Coronary artery (tissue), 2 donors: Measurements from ENCODE around the gene GRPEL1.

Experiments
- DNase-seq: peaks from one replicate; pipeline ENCODE4 v3.0.0-alpha.2; 2017; ENCODE audit warnings: low spot score
- H3K27ac ChIP-seq, 2 donors: fragments of 200-600 bp; sonication (generic); one replicate each; pipeline ENCODE4 v1.5.1; 2016 to 2019
- H3K4me3 ChIP-seq: fragments of 200-600 bp; sonication (generic); 2 replicates; pipeline ENCODE4 v1.5.1; 2016; ENCODE audit warnings: mild to moderate bottlenecking, moderate library complexity
- TF ChIP-seq, protein P1 (sequence below): fragments of 200-600 bp; sonication (generic); IDR thresholded peaks from one replicate; pipeline ENCODE4 v1.5.1; 2019; ENCODE audit warnings: antibody characterized with exemption

The GRPEL1 gene

DNA sequence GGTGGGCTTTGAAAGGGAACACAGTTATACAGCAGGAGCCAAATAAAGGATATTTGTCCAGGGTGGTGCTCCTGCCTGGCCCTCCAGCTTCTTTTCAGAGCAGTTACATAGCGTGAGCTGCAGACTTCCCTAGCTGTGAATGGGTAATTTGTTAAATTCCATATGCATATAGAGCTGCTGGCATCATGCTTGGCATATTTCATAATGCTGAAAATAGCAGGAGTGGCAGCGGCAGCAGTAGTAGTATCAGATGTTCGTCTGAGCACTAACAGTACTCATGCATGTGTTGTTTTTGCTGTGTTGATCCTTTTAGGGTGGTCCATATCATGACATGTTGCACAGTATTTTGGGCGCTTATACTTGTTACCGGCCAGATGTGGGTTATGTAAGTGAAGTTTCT lies 58.3 kb downstream of the GRPEL1 start:
- Histone ChIP-seq H3K27ac (no peak overlapping the region), H3K4me3 (no peak overlapping the region)
- no peak for DNase-seq
- TF ChIP-seq, protein P1, sequence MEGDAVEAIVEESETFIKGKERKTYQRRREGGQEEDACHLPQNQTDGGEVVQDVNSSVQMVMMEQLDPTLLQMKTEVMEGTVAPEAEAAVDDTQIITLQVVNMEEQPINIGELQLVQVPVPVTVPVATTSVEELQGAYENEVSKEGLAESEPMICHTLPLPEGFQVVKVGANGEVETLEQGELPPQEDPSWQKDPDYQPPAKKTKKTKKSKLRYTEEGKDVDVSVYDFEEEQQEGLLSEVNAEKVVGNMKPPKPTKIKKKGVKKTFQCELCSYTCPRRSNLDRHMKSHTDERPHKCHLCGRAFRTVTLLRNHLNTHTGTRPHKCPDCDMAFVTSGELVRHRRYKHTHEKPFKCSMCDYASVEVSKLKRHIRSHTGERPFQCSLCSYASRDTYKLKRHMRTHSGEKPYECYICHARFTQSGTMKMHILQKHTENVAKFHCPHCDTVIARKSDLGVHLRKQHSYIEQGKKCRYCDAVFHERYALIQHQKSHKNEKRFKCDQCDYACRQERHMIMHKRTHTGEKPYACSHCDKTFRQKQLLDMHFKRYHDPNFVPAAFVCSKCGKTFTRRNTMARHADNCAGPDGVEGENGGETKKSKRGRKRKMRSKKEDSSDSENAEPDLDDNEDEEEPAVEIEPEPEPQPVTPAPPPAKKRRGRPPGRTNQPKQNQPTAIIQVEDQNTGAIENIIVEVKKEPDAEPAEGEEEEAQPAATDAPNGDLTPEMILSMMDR, result no peak
